HepG2 (cell line): ENCODE results near the gene ACTR1B. TPM values are rescaled to one million over a fixed set of nuclear protein-coding genes. Genes with fewer than 3 reads are reported as not detected.

Experiments
- ATAC-seq: fragments of 200-7000 bp; cut with Tn5 transposase; 3 replicates; pipeline ENCODE4 v1.9.1; 2020; ENCODE audit warnings: mild to moderate bottlenecking, moderate library complexity
- BruUV-seq: library from RNA; stranded (reverse); fragments of 400-500 nt; replicated peaks from 2 replicates; lab custom pipeline; 2021; lab: Mats Ljungman, UMichigan
- CTCF ChIA-PET: fragments of 300-600 bp; formaldehyde crosslinking; extraction: SDS; loops from one replicate; lab custom pipeline; 2021; ENCODE audit warnings: low total read pairs, inconsistent platforms, low intra/inter-chr PET ratio; lab: Yijun Ruan, JAX
- POLR2A ChIA-PET: fragments of 350-600 bp; sonication (Branson Sonifier 250); formaldehyde crosslinking; loops from one replicate; lab custom pipeline; 2020; ENCODE audit warnings: antibody characterized with exemption, inconsistent platforms; lab: Yijun Ruan, JAX
- DNase-seq: peaks from one replicate; pipeline ENCODE4 v3.0.0-alpha.2; 2015; ENCODE audit warnings: low spot score
- FAIRE-seq: peaks from 3 replicates; lab custom pipeline; 2011; peaks lifted over from hg19 to GRCh38; lab: Jason Lieb, UNC
- H2AFZ ChIP-seq: one replicate; pipeline ENCODE4 v1.6.1; 2011; ENCODE audit warnings: low read length, inconsistent platforms
- H3K27ac ChIP-seq: fragments of 300-600 bp; 3 replicates; pipeline ENCODE4 v1.8.0; 2011; ENCODE audit warnings: mixed run types, mild to moderate bottlenecking, mixed read lengths, low read length, inconsistent platforms; ENCODE audit not compliant: insufficient read depth; ENCODE audit errors: extremely low read length
- H3K27me3 ChIP-seq, 2 experiments: fragments of 200-600 bp in 1 of 2; 2 replicates in 1 of 2; 3 replicates in 1 of 2; pipeline versions ENCODE4 v1.6.0 to v1.8.0; 2011; ENCODE audit warnings: low read length in 2 of 2, mild to moderate bottlenecking in 2 of 2, moderate library complexity in 2 of 2, inconsistent platforms in 1 of 2; ENCODE audit not compliant: insufficient read depth in 2 of 2, control insufficient read depth in 1 of 2
- H3K36me3 ChIP-seq, 2 experiments: fragments of 200-600 bp in 1 of 2; replicated peaks in 1 of 2; 2 replicates in 1 of 2; 3 replicates in 1 of 2; pipeline versions ENCODE4 v1.5.1 to v1.8.0; 2011; ENCODE audit warnings: low read length in 2 of 2, inconsistent platforms in 1 of 2; ENCODE audit not compliant: insufficient read depth in 2 of 2, control insufficient read depth in 1 of 2
- H3K4me1 ChIP-seq: 2 replicates; pipeline ENCODE4 v1.5.1; 2012; ENCODE audit warnings: low read length, inconsistent platforms; ENCODE audit not compliant: insufficient read depth
- H3K4me2 ChIP-seq: 2 replicates; pipeline ENCODE4 v1.6.0; 2011; ENCODE audit warnings: low read depth, low read length, inconsistent platforms
- H3K4me3 ChIP-seq, 3 experiments: fragments of 200-600 bp in 1 of 3; sonication (generic), shearing (Covaris generic) in 1 of 3; replicated peaks in 1 of 3; 2 replicates each; pipeline ENCODE4 v1.5.1; 2011 to 2016; ENCODE audit warnings: low read length in 3 of 3, inconsistent platforms in 2 of 3, low read depth in 2 of 3, mild to moderate bottlenecking in 2 of 3, control low read depth in 1 of 3, mixed read lengths in 1 of 3; ENCODE audit not compliant: insufficient read depth in 1 of 3
- H3K79me2 ChIP-seq: one replicate; pipeline ENCODE4 v1.6.1; 2011; ENCODE audit warnings: low read length, inconsistent platforms; ENCODE audit not compliant: insufficient read depth
- H3K9ac ChIP-seq: 2 replicates; pipeline ENCODE4 v1.6.0; 2011; ENCODE audit warnings: mild to moderate bottlenecking, low read depth, low read length, inconsistent platforms; ENCODE audit not compliant: insufficient read depth
- H3K9me3 ChIP-seq: 2 replicates; pipeline ENCODE4 v1.5.1; 2012; ENCODE audit warnings: mild to moderate bottlenecking, low read length
- H4K20me1 ChIP-seq: 2 replicates; pipeline ENCODE4 v1.6.0; 2011; ENCODE audit warnings: inconsistent platforms, mild to moderate bottlenecking, low read length, moderate library complexity; ENCODE audit not compliant: insufficient read depth
- PHF5A ChIP-seq: IDR thresholded peaks from one replicate; pipeline ENCODE4 v1.6.1; 2018; ENCODE audit warnings: low read depth, missing genetic modification reagents; ENCODE audit not compliant: unreplicated experiment
- POLR2AphosphoS5 ChIP-seq: IDR thresholded peaks from 2 replicates; pipeline ENCODE4 v1.6.1; 2012; ENCODE audit warnings: low read depth, low read length
- ZC3H4 ChIP-seq: sonication (generic); formaldehyde crosslinking; IDR thresholded peaks from 2 replicates; pipeline ENCODE4 v1.4.0; 2020; ENCODE audit warnings: missing genetic modification reagents, borderline replicate concordance
- ZNF629 ChIP-seq: sonication (generic); formaldehyde crosslinking; conservative IDR thresholded peaks from 2 replicates; pipeline ENCODE4 v1.5.0; 2020; ENCODE audit warnings: missing genetic modification reagents
- ZNF83 ChIP-seq: sonication (generic); formaldehyde crosslinking; IDR thresholded peaks from 2 replicates; pipeline ENCODE4 v1.4.0; 2020; ENCODE audit warnings: missing genetic modification reagents, mild to moderate bottlenecking, borderline replicate concordance
- whole genome bisulfite sequencing: methylation state at CpG from one replicate; pipeline ENCODE4 v1.1.6; 2017; ENCODE audit warnings: low lambda C conversion rate; 5-methylcytosine and 5-hydroxymethylcytosine counted together
- in situ Hi-C: cut with HindIII; loops from 2 replicates; pipeline ENCODE4 v1.10.0; 2017; ENCODE audit warnings: low pct_unique_long_range_greater_than_20kb; ENCODE audit not compliant: extremely low pct_ligation_motif_present
- intact Hi-C: fragments of 100-400 bp; cut with micrococcal nuclease; formaldehyde crosslinking; loops from one replicate; pipeline ENCODE4 v1.10.0; 2022; ENCODE audit not compliant: unreplicated experiment
- polyA plus RNA-seq, 8 experiments: library from polyadenylated mRNA; depleted of rRNA in 3 of 8; stranded (reverse) in 7 of 8; unstranded in 1 of 8; fragments of >200 nt; fragmentation: Illumina TruSeq in 4 of 8; extraction: Trizol in 4 of 8; gene quantifications; 2 replicates each; pipeline versions ENCODE4 v1.2.1 to v1.2.3, GENCODE V29; 2011 to 2016; ENCODE audit warnings: low read depth in 4 of 8, missing spikeins in 1 of 8, mixed read lengths in 1 of 8; ENCODE audit not compliant: insufficient read depth in 1 of 8
- total RNA-seq, 5 experiments: library from RNA; depleted of rRNA; stranded (reverse); fragments of >200 nt; fragmentation: Illumina TruSeq; extraction: Trizol; gene quantifications; 2 replicates each; pipeline ENCODE4 v1.2.3, GENCODE V29; 2016; ENCODE audit warnings: low read depth in 1 of 5
- TF ChIP-seq, protein P1 (sequence below): sonication (generic); formaldehyde crosslinking; IDR thresholded peaks from 2 replicates; pipeline ENCODE4 v1.8.0; 2022; ENCODE audit warnings: mild to moderate bottlenecking, missing genetic modification reagents, moderate library complexity
- TF ChIP-seq, protein P2 (sequence below), 2 experiments: sonication (generic) in 1 of 2; formaldehyde crosslinking in 1 of 2; IDR thresholded peaks; 2 replicates each; pipeline versions ENCODE4 v1.4.0 to v1.6.1; 2016 to 2020; ENCODE audit warnings: borderline replicate concordance in 1 of 2, low read depth in 1 of 2, mild to moderate bottlenecking in 1 of 2, missing genetic modification reagents in 1 of 2
- TF ChIP-seq, protein P3 (sequence below): sonication (generic); formaldehyde crosslinking; IDR thresholded peaks from 2 replicates; pipeline ENCODE4 v1.4.0; 2020; ENCODE audit warnings: missing genetic modification reagents
- TF ChIP-seq, protein P4 (sequence below): sonication (generic); formaldehyde crosslinking; conservative IDR thresholded peaks from 2 replicates; pipeline ENCODE4 v1.8.0; 2022; ENCODE audit warnings: missing genetic modification reagents

Gene ACTR1B
- total and polyA plus RNA-seq, 2 of the 13 experiments (the other 11 are each of a cell fraction or from before 2014, with no cell fraction given): 61.7 to 76.7 TPM

GRCh38 chr2:97711394-97711711 lies 47.5 kb upstream of the ACTR1B start:
- intact Hi-C loops (loop anchor here (10.0 kb wide), 1 partner anchor 553 kb away; no protein-coding TSS in a partner anchor), in situ Hi-C loops (no loop called here)
- no peaks in the 10 kb centered on the region for H3K79me2 ChIP-seq
- ChIA-PET POLR2A (no interaction called here), CTCF (no interaction called here)
- no peaks in the 10 kb centered on the region for H3K9me3 ChIP-seq
- no peaks in the 10 kb centered on the region for H3K36me3 ChIP-seq
- no peak overlapping the region for H3K27ac ChIP-seq
- no TSS peak for BruUV-seq
- no peaks in the 10 kb centered on the region for H4K20me1 ChIP-seq
- H3K4me3 ChIP-seq: no peak overlapping the region
- DNase-seq (no peak), FAIRE-seq (no peak), ATAC-seq (no peak)
- WGBS: 54% methylated on average over 6 of the region's 6 CpGs
- no peak overlapping the region for H3K4me2 ChIP-seq
- no peak overlapping the region for H3K9ac ChIP-seq
- peaks cover 4 to 30% of the 10 kb centered on the region in 2 experiments; a peak in 4 of 5 replicates for H3K27me3 ChIP-seq
- TF ChIP-seq, protein P1, sequence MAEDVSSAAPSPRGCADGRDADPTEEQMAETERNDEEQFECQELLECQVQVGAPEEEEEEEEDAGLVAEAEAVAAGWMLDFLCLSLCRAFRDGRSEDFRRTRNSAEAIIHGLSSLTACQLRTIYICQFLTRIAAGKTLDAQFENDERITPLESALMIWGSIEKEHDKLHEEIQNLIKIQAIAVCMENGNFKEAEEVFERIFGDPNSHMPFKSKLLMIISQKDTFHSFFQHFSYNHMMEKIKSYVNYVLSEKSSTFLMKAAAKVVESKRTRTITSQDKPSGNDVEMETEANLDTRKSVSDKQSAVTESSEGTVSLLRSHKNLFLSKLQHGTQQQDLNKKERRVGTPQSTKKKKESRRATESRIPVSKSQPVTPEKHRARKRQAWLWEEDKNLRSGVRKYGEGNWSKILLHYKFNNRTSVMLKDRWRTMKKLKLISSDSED: no peak
- TF ChIP-seq PHF5A (CRISPR knock-in tag): no peak
- TF ChIP-seq POLR2AphosphoS5: no peak
- TF ChIP-seq ZNF83 (CRISPR knock-in tag): no peak
- TF ChIP-seq, protein P2, sequence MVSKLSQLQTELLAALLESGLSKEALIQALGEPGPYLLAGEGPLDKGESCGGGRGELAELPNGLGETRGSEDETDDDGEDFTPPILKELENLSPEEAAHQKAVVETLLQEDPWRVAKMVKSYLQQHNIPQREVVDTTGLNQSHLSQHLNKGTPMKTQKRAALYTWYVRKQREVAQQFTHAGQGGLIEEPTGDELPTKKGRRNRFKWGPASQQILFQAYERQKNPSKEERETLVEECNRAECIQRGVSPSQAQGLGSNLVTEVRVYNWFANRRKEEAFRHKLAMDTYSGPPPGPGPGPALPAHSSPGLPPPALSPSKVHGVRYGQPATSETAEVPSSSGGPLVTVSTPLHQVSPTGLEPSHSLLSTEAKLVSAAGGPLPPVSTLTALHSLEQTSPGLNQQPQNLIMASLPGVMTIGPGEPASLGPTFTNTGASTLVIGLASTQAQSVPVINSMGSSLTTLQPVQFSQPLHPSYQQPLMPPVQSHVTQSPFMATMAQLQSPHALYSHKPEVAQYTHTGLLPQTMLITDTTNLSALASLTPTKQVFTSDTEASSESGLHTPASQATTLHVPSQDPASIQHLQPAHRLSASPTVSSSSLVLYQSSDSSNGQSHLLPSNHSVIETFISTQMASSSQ (IDR thresholded peaks at IDR 0.05; ENCODE audit: low read depth): no peak
- TF ChIP-seq, protein P2 (CRISPR knock-in tag; IDR thresholded peaks at IDR 0.05; ENCODE audit: borderline replicate concordance): no peak
- TF ChIP-seq, protein P3, sequence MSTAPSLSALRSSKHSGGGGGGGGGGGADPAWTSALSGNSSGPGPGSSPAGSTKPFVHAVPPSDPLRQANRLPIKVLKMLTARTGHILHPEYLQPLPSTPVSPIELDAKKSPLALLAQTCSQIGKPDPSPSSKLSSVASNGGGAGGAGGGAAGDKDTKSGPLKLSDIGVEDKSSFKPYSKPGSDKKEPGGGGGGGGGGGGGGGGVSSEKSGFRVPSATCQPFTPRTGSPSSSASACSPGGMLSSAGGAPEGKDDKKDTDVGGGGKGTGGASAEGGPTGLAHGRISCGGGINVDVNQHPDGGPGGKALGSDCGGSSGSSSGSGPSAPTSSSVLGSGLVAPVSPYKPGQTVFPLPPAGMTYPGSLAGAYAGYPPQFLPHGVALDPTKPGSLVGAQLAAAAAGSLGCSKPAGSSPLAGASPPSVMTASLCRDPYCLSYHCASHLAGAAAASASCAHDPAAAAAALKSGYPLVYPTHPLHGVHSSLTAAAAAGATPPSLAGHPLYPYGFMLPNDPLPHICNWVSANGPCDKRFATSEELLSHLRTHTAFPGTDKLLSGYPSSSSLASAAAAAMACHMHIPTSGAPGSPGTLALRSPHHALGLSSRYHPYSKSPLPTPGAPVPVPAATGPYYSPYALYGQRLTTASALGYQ (CRISPR knock-in tag): no peak
- TF ChIP-seq ZNF629 (CRISPR knock-in tag): peak; percentile 61
- TF ChIP-seq, protein P4, sequence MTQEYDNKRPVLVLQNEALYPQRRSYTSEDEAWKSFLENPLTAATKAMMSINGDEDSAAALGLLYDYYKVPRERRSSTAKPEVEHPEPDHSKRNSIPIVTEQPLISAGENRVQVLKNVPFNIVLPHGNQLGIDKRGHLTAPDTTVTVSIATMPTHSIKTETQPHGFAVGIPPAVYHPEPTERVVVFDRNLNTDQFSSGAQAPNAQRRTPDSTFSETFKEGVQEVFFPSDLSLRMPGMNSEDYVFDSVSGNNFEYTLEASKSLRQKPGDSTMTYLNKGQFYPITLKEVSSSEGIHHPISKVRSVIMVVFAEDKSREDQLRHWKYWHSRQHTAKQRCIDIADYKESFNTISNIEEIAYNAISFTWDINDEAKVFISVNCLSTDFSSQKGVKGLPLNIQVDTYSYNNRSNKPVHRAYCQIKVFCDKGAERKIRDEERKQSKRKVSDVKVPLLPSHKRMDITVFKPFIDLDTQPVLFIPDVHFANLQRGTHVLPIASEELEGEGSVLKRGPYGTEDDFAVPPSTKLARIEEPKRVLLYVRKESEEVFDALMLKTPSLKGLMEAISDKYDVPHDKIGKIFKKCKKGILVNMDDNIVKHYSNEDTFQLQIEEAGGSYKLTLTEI (CRISPR knock-in tag): no peak
- TF ChIP-seq ZC3H4 (CRISPR knock-in tag): no peak
- peaks cover 14% of the 10 kb centered on the region for H3K4me1 ChIP-seq
- H2AFZ ChIP-seq: no peak overlapping the region
